Mesenchymal stem cell (in vitro differentiated cells and primary cell): ENCODE data around the gene HERC3.

ENCODE experiments used
- DNase-seq: peaks from one replicate; pipeline ENCODE4 v3.0.0-alpha.2; 2013
- H2AFZ ChIP-seq: one replicate; pipeline ENCODE4 v1.6.1; 2013; ENCODE audit warnings: low read depth, mild to moderate bottlenecking, control low read depth, inconsistent platforms, low read length, moderate library complexity
- H2AK5ac ChIP-seq: 2 replicates; pipeline ENCODE4 v1.6.1; 2013; ENCODE audit warnings: low read length, moderate library complexity, mild to moderate bottlenecking, inconsistent platforms; ENCODE audit not compliant: severe bottlenecking
- H2BK120ac ChIP-seq: one replicate; pipeline ENCODE4 v1.6.1; 2013; ENCODE audit warnings: low read depth, mild to moderate bottlenecking, inconsistent platforms, low read length, moderate library complexity
- H2BK12ac ChIP-seq, 2 experiments: one replicate each; pipeline ENCODE4 v1.6.1; 2013; ENCODE audit warnings: inconsistent platforms in 2 of 2, low read length in 2 of 2, mild to moderate bottlenecking in 2 of 2, moderate library complexity in 2 of 2, control low read depth in 1 of 2
- H2BK15ac ChIP-seq: one replicate; pipeline ENCODE4 v1.6.1; 2013; ENCODE audit warnings: mild to moderate bottlenecking, low read depth, inconsistent platforms; ENCODE audit not compliant: poor library complexity, severe bottlenecking
- H2BK5ac ChIP-seq: 2 replicates; pipeline ENCODE4 v1.6.1; 2013; ENCODE audit warnings: low read depth, mild to moderate bottlenecking, low read length, control low read depth, inconsistent platforms; ENCODE audit not compliant: poor library complexity, severe bottlenecking
- H3K14ac ChIP-seq, 2 experiments: one replicate each; pipeline ENCODE4 v1.6.1; 2013; ENCODE audit warnings: inconsistent platforms in 2 of 2, low read length in 2 of 2, control low read depth in 1 of 2, mild to moderate bottlenecking in 1 of 2, moderate library complexity in 1 of 2
- H3K18ac ChIP-seq, 2 experiments: one replicate each; pipeline ENCODE4 v1.6.1; 2013; ENCODE audit warnings: inconsistent platforms in 2 of 2, low read length in 2 of 2, control low read depth in 1 of 2, low read depth in 1 of 2, mild to moderate bottlenecking in 1 of 2
- H3K23ac ChIP-seq, 2 experiments: one replicate each; pipeline ENCODE4 v1.6.1; 2013; ENCODE audit warnings: inconsistent platforms in 2 of 2, low read length in 2 of 2, mild to moderate bottlenecking in 2 of 2, moderate library complexity in 2 of 2, control low read depth in 1 of 2
- H3K27ac ChIP-seq: 2 replicates; pipeline ENCODE4 v1.5.1; 2013; ENCODE audit warnings: mild to moderate bottlenecking, moderate library complexity, low read length, control low read depth, inconsistent platforms; ENCODE audit not compliant: poor library complexity, severe bottlenecking
- H3K27me3 ChIP-seq, 2 experiments: 2 replicates each; pipeline versions ENCODE4 v1.6.1 to v1.7.0; 2013; ENCODE audit warnings: low read length in 2 of 2, mild to moderate bottlenecking in 2 of 2, moderate library complexity in 2 of 2, control low read depth in 1 of 2, inconsistent platforms in 1 of 2; ENCODE audit not compliant: control insufficient read depth in 1 of 2, insufficient read depth in 1 of 2
- H3K36me3 ChIP-seq, 2 experiments: 2 replicates each; pipeline versions ENCODE4 v1.6.1 to v1.7.0; 2013; ENCODE audit warnings: low read length in 2 of 2, control low read depth in 1 of 2, inconsistent platforms in 1 of 2, low read depth in 1 of 2, mild to moderate bottlenecking in 1 of 2; ENCODE audit not compliant: insufficient read depth in 2 of 2, control insufficient read depth in 1 of 2
- H3K4ac ChIP-seq, 2 experiments: one replicate each; pipeline ENCODE4 v1.6.1; 2013; ENCODE audit warnings: inconsistent platforms in 2 of 2, low read length in 2 of 2, mild to moderate bottlenecking in 2 of 2, moderate library complexity in 2 of 2, control low read depth in 1 of 2, low read depth in 1 of 2
- H3K4me1 ChIP-seq: 2 replicates; pipeline ENCODE4 v1.6.1; 2013; ENCODE audit warnings: low read depth, low read length, control low read depth; ENCODE audit not compliant: control insufficient read depth, insufficient read depth
- H3K4me2 ChIP-seq: 2 replicates; pipeline ENCODE4 v1.6.1; 2013; ENCODE audit warnings: low read length, mild to moderate bottlenecking, inconsistent platforms; ENCODE audit not compliant: poor library complexity, severe bottlenecking
- H3K4me3 ChIP-seq, 2 experiments: 2 replicates each; pipeline versions ENCODE4 v1.5.1 to v1.7.0; 2013; ENCODE audit warnings: low read length in 2 of 2, mild to moderate bottlenecking in 2 of 2, control low read depth in 1 of 2, low read depth in 1 of 2; ENCODE audit not compliant: insufficient read depth in 1 of 2
- H3K79me1 ChIP-seq: replicated peaks from 2 replicates; pipeline ENCODE4 v1.6.1; 2013; ENCODE audit warnings: mild to moderate bottlenecking, control low read depth, low read length, inconsistent platforms; ENCODE audit not compliant: poor library complexity, severe bottlenecking
- H3K9ac ChIP-seq: 2 replicates; pipeline ENCODE4 v1.7.0; 2013; ENCODE audit warnings: mild to moderate bottlenecking, low read length, moderate library complexity
- H3K9me3 ChIP-seq: 2 replicates; pipeline ENCODE4 v1.7.0; 2013; ENCODE audit warnings: mild to moderate bottlenecking, low read length; ENCODE audit not compliant: control insufficient read depth
- H4K8ac ChIP-seq: one replicate; pipeline ENCODE4 v1.6.1; 2013; ENCODE audit warnings: inconsistent platforms, mild to moderate bottlenecking, low read length, moderate library complexity
- H4K91ac ChIP-seq: one replicate; pipeline ENCODE4 v1.6.1; 2013; ENCODE audit warnings: mild to moderate bottlenecking, low read length, inconsistent platforms
- WGBS: methylation state at CpG from one replicate; pipeline ENCODE4 v1.1.7; 2013; ENCODE audit warnings: mixed read lengths; 5-methylcytosine and 5-hydroxymethylcytosine counted together

Gene HERC3

DNA sequence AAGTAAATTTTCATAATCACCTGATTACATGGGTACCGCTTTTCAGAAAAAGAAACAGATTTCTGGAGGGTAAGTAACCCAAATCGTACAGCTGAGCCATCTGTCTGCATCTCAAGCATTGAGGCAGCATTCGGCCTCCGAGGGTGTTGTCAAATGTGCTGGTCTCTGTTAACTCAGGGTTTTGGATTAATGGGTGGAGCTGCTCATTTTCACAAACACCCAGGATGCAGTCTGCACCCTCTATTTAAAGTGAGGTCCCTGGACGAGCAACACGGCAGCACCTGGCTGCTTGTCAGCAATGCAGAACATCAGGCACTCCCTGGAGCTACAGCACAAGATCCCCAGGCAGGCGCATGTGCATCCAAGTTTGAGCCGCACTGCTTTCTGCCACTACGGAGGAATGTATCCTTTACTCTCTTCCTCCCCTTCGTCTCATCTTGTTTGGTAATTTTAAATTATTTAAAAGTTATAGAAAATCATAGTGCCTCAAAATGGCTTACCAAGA is 130.0 kb downstream of the HERC3 start:
- Histone ChIP-seq H2BK12ac (no peak overlapping the region), H3K27me3 (no peaks in the 10 kb centered on the region), H2BK120ac (no peak overlapping the region), H3K4me3 (no peak overlapping the region), H3K79me1 (no peaks in the 10 kb centered on the region), H3K9ac (no peak overlapping the region), H3K4me2 (no peak overlapping the region), H3K27ac (no peak overlapping the region), H2BK15ac (no peak overlapping the region), H2AK5ac (no peak overlapping the region), H2BK5ac (no peak overlapping the region), H3K14ac (no peak overlapping the region), H3K9me3 (peaks cover 9% of the 10 kb centered on the region), H4K8ac (no peak overlapping the region), H4K91ac (no peak overlapping the region), H3K18ac (no peak overlapping the region), H3K4ac (no peak overlapping the region), H2AFZ (no peak overlapping the region), H3K36me3 (peaks cover 16 to 59% of the 10 kb centered on the region in 2 experiments), H3K4me1 (no peaks in the 10 kb centered on the region), H3K23ac (no peak overlapping the region)
- DNase-seq: no peak
- WGBS: 95% methylated on average over 8 of the region's 10 CpGs

GRCh38 chr4:88722828-88723227 is 130.5 kb downstream of the HERC3 start:
- no peak overlapping the region for H3K4me3 ChIP-seq
- no peak overlapping the region for H2BK5ac ChIP-seq
- H3K4me1 ChIP-seq: no peaks in the 10 kb centered on the region
- no peak overlapping the region for H2AFZ ChIP-seq
- no peak overlapping the region for H3K23ac ChIP-seq
- H3K27ac ChIP-seq: no peak overlapping the region
- no peak overlapping the region for H3K18ac ChIP-seq
- peaks cover 20 to 59% of the 10 kb centered on the region in 2 experiments for H3K36me3 ChIP-seq
- no peaks in the 10 kb centered on the region for H3K79me1 ChIP-seq
- no peak overlapping the region for H2BK15ac ChIP-seq
- H4K8ac ChIP-seq: no peak overlapping the region
- H3K9ac ChIP-seq: no peak overlapping the region
- DNase-seq: no peak
- no peak overlapping the region for H2AK5ac ChIP-seq
- peaks cover 4% of the 10 kb centered on the region for H3K9me3 ChIP-seq
- no peak overlapping the region for H2BK120ac ChIP-seq
- H3K27me3 ChIP-seq: no peaks in the 10 kb centered on the region
- no peak overlapping the region for H3K14ac ChIP-seq
- no peak overlapping the region for H2BK12ac ChIP-seq
- 100% methylated on average over 2 of the region's 2 CpGs for WGBS
- no peak overlapping the region for H4K91ac ChIP-seq
- no peak overlapping the region for H3K4ac ChIP-seq
- no peak overlapping the region for H3K4me2 ChIP-seq

- Histone ChIP-seq H3K4me3 (no peak overlapping the region), H3K27me3 (no peaks in the 10 kb centered on the region), H3K36me3 (peaks cover 24 to 69% of the 10 kb centered on the region in 2 experiments), H2BK120ac (no peak overlapping the region), H3K27ac (no peak overlapping the region), H2BK15ac (no peak overlapping the region), H4K91ac (no peak overlapping the region), H2AFZ (no peak overlapping the region), H2BK5ac (no peak overlapping the region), H3K9me3 (no peaks in the 10 kb centered on the region), H3K18ac (no peak overlapping the region), H2AK5ac (no peak overlapping the region), H4K8ac (no peak overlapping the region), H3K9ac (no peak overlapping the region), H3K4me2 (no peak overlapping the region), H3K14ac (no peak overlapping the region), H3K79me1 (no peaks in the 10 kb centered on the region), H2BK12ac (no peak overlapping the region), H3K23ac (no peak overlapping the region), H3K4ac (no peak overlapping the region), H3K4me1 (no peaks in the 10 kb centered on the region)
- no peak for DNase-seq
- 100% methylated on average over 1 of the region's 2 CpGs for WGBS
Observed at GRCh38 chr4:88724406-88724805, 132.1 kb downstream of the HERC3 start.

GRCh38 chr4:88725143-88725542 is 132.9 kb downstream of the HERC3 start:
- no peak overlapping the region for H2BK120ac ChIP-seq
- H3K4me3 ChIP-seq: no peak overlapping the region
- no peak overlapping the region for H2BK15ac ChIP-seq
- no peak overlapping the region for H2BK12ac ChIP-seq
- no peak overlapping the region for H3K9ac ChIP-seq
- H2AFZ ChIP-seq: no peak overlapping the region
- no peaks in the 10 kb centered on the region for H3K4me1 ChIP-seq
- H2AK5ac ChIP-seq: no peak overlapping the region
- H2BK5ac ChIP-seq: no peak overlapping the region
- H3K36me3 ChIP-seq: peaks cover 25 to 77% of the 10 kb centered on the region in 2 experiments
- no peaks in the 10 kb centered on the region for H3K79me1 ChIP-seq
- H3K4ac ChIP-seq: no peak overlapping the region
- no peak overlapping the region for H3K14ac ChIP-seq
- 95% methylated on average over 3 of the region's 4 CpGs for WGBS
- no peak overlapping the region for H4K91ac ChIP-seq
- H3K27me3 ChIP-seq: no peaks in the 10 kb centered on the region
- no peak for DNase-seq
- no peak overlapping the region for H3K4me2 ChIP-seq
- H3K18ac ChIP-seq: no peak overlapping the region
- no peak overlapping the region for H3K27ac ChIP-seq
- no peak overlapping the region for H3K23ac ChIP-seq
- H3K9me3 ChIP-seq: no peaks in the 10 kb centered on the region
- no peak overlapping the region for H4K8ac ChIP-seq
